SK-N-SH (cell line): ENCODE results near the gene WSCD1. TPM values are rescaled to one million over a fixed set of nuclear protein-coding genes. Genes with fewer than 3 reads are reported as not detected.

Experiments used
- CTCF ChIA-PET: fragments of 300-600, 350-600 bp; formaldehyde crosslinking; extraction: SDS; loops from one replicate; lab custom pipeline; 2021; lab: Yijun Ruan, JAX
- POLR2A ChIA-PET: fragments of 350-600 bp; sonication (Branson Sonifier 250); formaldehyde crosslinking; extraction: SDS; loops from one replicate; lab custom pipeline; 2020; ENCODE audit warnings: antibody characterized with exemption, inconsistent platforms; lab: Yijun Ruan, JAX
- DNase-seq: peaks from one replicate; pipeline ENCODE4 v3.0.0; 2012
- H2AFZ ChIP-seq: fragments of 200-600 bp; sonication (generic); 2 replicates; pipeline ENCODE4 v1.8.1; 2016; ENCODE audit warnings: antibody characterized with exemption, mild to moderate bottlenecking, low read depth
- H3F3A ChIP-seq: fragments of 200-600 bp; sonication (generic); replicated peaks from 2 replicates; pipeline ENCODE3; 2016; ENCODE audit warnings: antibody characterized with exemption, mild to moderate bottlenecking; ENCODE audit not compliant: insufficient read depth
- H3K27ac ChIP-seq, 2 experiments: fragments of 200-500 bp in 1 of 2; fragments of 200-600 bp in 1 of 2; sonication (Bioruptor generic) in 1 of 2; sonication (generic), shearing (Covaris generic) in 1 of 2; 2 replicates each; pipeline versions ENCODE4 v1.5.1 to v1.6.1; 2014 to 2016; ENCODE audit warnings: low read depth in 2 of 2, inconsistent platforms in 1 of 2, low read length in 1 of 2, mild to moderate bottlenecking in 1 of 2, mixed read lengths in 1 of 2
- H3K27me3 ChIP-seq: fragments of 200-600 bp; sonication (generic), shearing (Covaris generic); 2 replicates; pipeline ENCODE4 v1.6.1; 2016; ENCODE audit warnings: mixed run types; ENCODE audit not compliant: insufficient read depth
- H3K36me3 ChIP-seq, 2 experiments: fragments of 200-500 bp in 1 of 2; fragments of 200-600 bp in 1 of 2; sonication (Bioruptor generic) in 1 of 2; sonication (generic) in 1 of 2; replicated peaks in 1 of 2; 2 replicates each; pipeline versions ENCODE3 to v1.5.1; 2014 to 2016; ENCODE audit warnings: low read length in 1 of 2, mild to moderate bottlenecking in 1 of 2; ENCODE audit not compliant: insufficient read depth in 2 of 2, control insufficient read depth in 1 of 2
- H3K4me1 ChIP-seq, 2 experiments: fragments of 200-500 bp in 1 of 2; fragments of 200-600 bp in 1 of 2; sonication (Bioruptor generic) in 1 of 2; sonication (generic), shearing (Covaris generic) in 1 of 2; 2 replicates each; pipeline versions ENCODE4 v1.5.1 to v1.6.1; 2014 to 2016; ENCODE audit warnings: low read depth in 1 of 2, low read length in 1 of 2, mixed run types in 1 of 2; ENCODE audit not compliant: insufficient read depth in 2 of 2, control insufficient read depth in 1 of 2
- H3K4me2 ChIP-seq: fragments of 200-600 bp; sonication (generic), shearing (Covaris generic); 2 replicates; pipeline ENCODE4 v1.6.1; 2017; ENCODE audit warnings: mixed run types
- H3K4me3 ChIP-seq, 2 experiments: fragments of 200-500 bp in 1 of 2; fragments of 200-600 bp in 1 of 2; sonication (Bioruptor generic) in 1 of 2; sonication (generic), shearing (Covaris generic) in 1 of 2; 2 replicates each; pipeline versions ENCODE4 v1.5.1 to v1.8.1; 2014 to 2016; ENCODE audit warnings: low read depth in 2 of 2, inconsistent platforms in 1 of 2, low read length in 1 of 2, mild to moderate bottlenecking in 1 of 2, mixed read lengths in 1 of 2, moderate library complexity in 1 of 2
- H3K79me2 ChIP-seq: fragments of 200-600 bp; sonication (generic); 2 replicates; pipeline ENCODE4 v1.8.1; 2017; ENCODE audit warnings: mild to moderate bottlenecking; ENCODE audit not compliant: insufficient read depth
- H3K9ac ChIP-seq: fragments of 200-600 bp; sonication (generic); 2 replicates; pipeline ENCODE4 v1.6.1; 2017; ENCODE audit warnings: mixed run types
- H3K9me2 ChIP-seq: fragments of 200-600 bp; sonication (generic); 2 replicates; pipeline ENCODE4 v1.6.1; 2017; ENCODE audit warnings: mixed run types
- H3K9me3 ChIP-seq: fragments of 200-600 bp; sonication (generic); 2 replicates; pipeline ENCODE4 v1.6.1; 2017; ENCODE audit warnings: mixed run types, mild to moderate bottlenecking, moderate library complexity
- H4K20me1 ChIP-seq: fragments of 200-600 bp; sonication (generic); 2 replicates; pipeline ENCODE4 v1.6.1; 2017; ENCODE audit warnings: mild to moderate bottlenecking, mixed run types; ENCODE audit not compliant: insufficient read depth
- CHD2 ChIP-seq: fragments of 150-350 bp; IDR thresholded peaks from 2 replicates; pipeline ENCODE4 v1.6.1; 2018; ENCODE audit warnings: low read length; ENCODE audit not compliant: partially characterized antibody
- ELF1 ChIP-seq: IDR thresholded peaks from 2 replicates; pipeline ENCODE4 v1.4.0; 2012
- EP300 ChIP-seq, 2 experiments: IDR thresholded peaks; 2 replicates each; pipeline versions ENCODE4 v1.4.0 to v1.6.1; 2012; ENCODE audit warnings: borderline replicate concordance in 1 of 2, low read depth in 1 of 2, low read length in 1 of 2
- GABPA ChIP-seq: IDR thresholded peaks from 2 replicates; pipeline ENCODE4 v1.4.0; 2012; ENCODE audit warnings: low read depth, mild to moderate bottlenecking
- GATA2 ChIP-seq: sonication (generic); formaldehyde crosslinking; IDR thresholded peaks from 2 replicates; pipeline ENCODE4 v1.5.0; 2020; ENCODE audit warnings: mild to moderate bottlenecking, missing genetic modification reagents
- MEF2A ChIP-seq: IDR thresholded peaks from 2 replicates; pipeline ENCODE4 v1.4.0; 2012; ENCODE audit warnings: low read depth, borderline replicate concordance
- NFIC ChIP-seq: IDR thresholded peaks from 2 replicates; pipeline ENCODE4 v1.4.0; 2012; ENCODE audit warnings: borderline replicate concordance
- RAD21 ChIP-seq: IDR thresholded peaks from 2 replicates; pipeline ENCODE4 v1.6.1; 2012; ENCODE audit warnings: mild to moderate bottlenecking, low read length
- RXRA ChIP-seq: IDR thresholded peaks from 2 replicates; pipeline ENCODE4 v1.4.0; 2012; ENCODE audit warnings: low read depth, mild to moderate bottlenecking, borderline replicate concordance
- SIN3A ChIP-seq: IDR thresholded peaks from 2 replicates; pipeline ENCODE4 v1.6.1; 2012; ENCODE audit warnings: low read depth, mild to moderate bottlenecking, low read length, moderate library complexity, borderline replicate concordance
- TAF1 ChIP-seq: IDR thresholded peaks from 2 replicates; pipeline ENCODE4 v1.6.1; 2012; ENCODE audit warnings: low read depth, mild to moderate bottlenecking, low read length, moderate library complexity, borderline replicate concordance
- ZBTB33 ChIP-seq: IDR thresholded peaks from 2 replicates; pipeline ENCODE4 v1.4.0; 2012; ENCODE audit warnings: low read depth, borderline replicate concordance
- WGBS: methylation state at CpG from one replicate; pipeline ENCODE4 v1.1.6; 2017; ENCODE audit warnings: low lambda C conversion rate; 5-methylcytosine and 5-hydroxymethylcytosine counted together
- polyA plus RNA-seq, 3 experiments: library from polyadenylated mRNA; depleted of rRNA; stranded (reverse); fragments of >200 nt; gene quantifications; 2 replicates each; pipeline ENCODE4 v1.2.3, GENCODE V29; 2012
- TF ChIP-seq, protein P1 (sequence below): IDR thresholded peaks from 2 replicates; pipeline ENCODE4 v1.4.0; 2012; ENCODE audit warnings: low read depth
- TF ChIP-seq, protein P2 (sequence below): fragments of 150-350 bp; IDR thresholded peaks from 2 replicates; pipeline ENCODE4 v1.6.1; 2016; ENCODE audit warnings: mild to moderate bottlenecking, low read depth, low read length
- TF ChIP-seq, protein P3 (sequence below): IDR thresholded peaks from 2 replicates; pipeline ENCODE4 v1.4.0; 2012; ENCODE audit warnings: low read depth, borderline replicate concordance
- TF ChIP-seq, protein P4 (sequence below): fragments of 150-350 bp; IDR thresholded peaks from 2 replicates; pipeline ENCODE4 v1.6.1; 2017; ENCODE audit warnings: antibody characterized with exemption, low read length, low read depth, borderline replicate concordance

The WSCD1 gene
- polyA plus RNA-seq, 1 of the 3 experiments (the other 2 are of a cell fraction) = 0.03 TPM

GRCh38 chr17:6166492-6167179 lies 96.5 kb downstream of the WSCD1 start (continued):
- TF ChIP-seq SIN3A (no peak), CHD2 (no peak)

DNA sequence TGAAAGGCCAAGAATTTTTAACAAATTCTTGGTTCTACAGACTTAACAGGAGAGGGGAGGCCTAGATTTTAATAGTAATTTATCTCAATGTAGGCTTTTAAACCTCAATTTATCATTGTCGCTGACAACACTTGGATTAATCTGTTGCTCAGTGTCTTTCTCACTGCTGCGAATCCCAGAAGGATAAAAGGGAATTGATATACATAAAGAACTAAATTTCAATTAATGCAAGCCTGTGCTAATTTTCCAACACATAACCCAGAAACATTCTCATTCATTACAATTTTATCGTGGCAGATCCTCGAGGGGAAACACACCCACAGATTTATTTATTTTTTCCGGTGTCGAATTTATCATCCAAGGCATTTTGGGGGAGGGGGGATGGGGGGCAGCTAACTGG lies 98.1 kb downstream of the WSCD1 start:
- peaks cover 4% of the 10 kb centered on the region; the same call in 1 of the 2 replicates for H3K27me3 ChIP-seq
- no peaks in the 10 kb centered on the region for H3F3A ChIP-seq
- TF ChIP-seq, protein P1, sequence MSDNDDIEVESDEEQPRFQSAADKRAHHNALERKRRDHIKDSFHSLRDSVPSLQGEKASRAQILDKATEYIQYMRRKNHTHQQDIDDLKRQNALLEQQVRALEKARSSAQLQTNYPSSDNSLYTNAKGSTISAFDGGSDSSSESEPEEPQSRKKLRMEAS = no peak
- TF ChIP-seq, protein P2, sequence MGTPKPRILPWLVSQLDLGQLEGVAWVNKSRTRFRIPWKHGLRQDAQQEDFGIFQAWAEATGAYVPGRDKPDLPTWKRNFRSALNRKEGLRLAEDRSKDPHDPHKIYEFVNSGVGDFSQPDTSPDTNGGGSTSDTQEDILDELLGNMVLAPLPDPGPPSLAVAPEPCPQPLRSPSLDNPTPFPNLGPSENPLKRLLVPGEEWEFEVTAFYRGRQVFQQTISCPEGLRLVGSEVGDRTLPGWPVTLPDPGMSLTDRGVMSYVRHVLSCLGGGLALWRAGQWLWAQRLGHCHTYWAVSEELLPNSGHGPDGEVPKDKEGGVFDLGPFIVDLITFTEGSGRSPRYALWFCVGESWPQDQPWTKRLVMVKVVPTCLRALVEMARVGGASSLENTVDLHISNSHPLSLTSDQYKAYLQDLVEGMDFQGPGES = no peak
- TF ChIP-seq, protein P3, sequence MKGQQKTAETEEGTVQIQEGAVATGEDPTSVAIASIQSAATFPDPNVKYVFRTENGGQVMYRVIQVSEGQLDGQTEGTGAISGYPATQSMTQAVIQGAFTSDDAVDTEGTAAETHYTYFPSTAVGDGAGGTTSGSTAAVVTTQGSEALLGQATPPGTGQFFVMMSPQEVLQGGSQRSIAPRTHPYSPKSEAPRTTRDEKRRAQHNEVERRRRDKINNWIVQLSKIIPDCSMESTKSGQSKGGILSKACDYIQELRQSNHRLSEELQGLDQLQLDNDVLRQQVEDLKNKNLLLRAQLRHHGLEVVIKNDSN = no peak
- TF ChIP-seq ELF1 = no peak
- TF ChIP-seq ZBTB33 = no peak
- no peak for TF ChIP-seq GATA2 (CRISPR knock-in tag)
- TF ChIP-seq MEF2A = no peak
- TF ChIP-seq NFIC = no peak
- no peak for TF ChIP-seq RXRA
- no peak for TF ChIP-seq GABPA
- no peak for TF ChIP-seq EP300 (IDR thresholded peaks at IDR 0.05; ENCODE audit: borderline replicate concordance in 1 of 2, low read depth in 1 of 2, low read length in 1 of 2)
- TF ChIP-seq TAF1 = no peak
- TF ChIP-seq, protein P4, sequence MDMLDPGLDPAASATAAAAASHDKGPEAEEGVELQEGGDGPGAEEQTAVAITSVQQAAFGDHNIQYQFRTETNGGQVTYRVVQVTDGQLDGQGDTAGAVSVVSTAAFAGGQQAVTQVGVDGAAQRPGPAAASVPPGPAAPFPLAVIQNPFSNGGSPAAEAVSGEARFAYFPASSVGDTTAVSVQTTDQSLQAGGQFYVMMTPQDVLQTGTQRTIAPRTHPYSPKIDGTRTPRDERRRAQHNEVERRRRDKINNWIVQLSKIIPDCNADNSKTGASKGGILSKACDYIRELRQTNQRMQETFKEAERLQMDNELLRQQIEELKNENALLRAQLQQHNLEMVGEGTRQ = no peak
- no peak for TF ChIP-seq RAD21
- POLR2A ChIA-PET = no interaction called here
- no peak for DNase-seq
- H3K9me2 ChIP-seq = no peaks in the 10 kb centered on the region
- no peak overlapping the region for H3K4me3 ChIP-seq
- no peak overlapping the region for H2AFZ ChIP-seq
- no peaks in the 10 kb centered on the region for H3K79me2 ChIP-seq
- no peaks in the 10 kb centered on the region for H3K36me3 ChIP-seq
- H3K9me3 ChIP-seq = no peaks in the 10 kb centered on the region
- no peak overlapping the region for H3K27ac ChIP-seq
- no peaks in the 10 kb centered on the region for H3K4me1 ChIP-seq
- H3K9ac ChIP-seq = no peak overlapping the region
- 22% methylated on average over 6 of the region's 6 CpGs for WGBS
- CTCF ChIA-PET = no interaction called here
- no peaks in the 10 kb centered on the region for H4K20me1 ChIP-seq
- no peak overlapping the region for H3K4me2 ChIP-seq
